SH-SY5Y (cell line): ENCODE measurements around the gene ARHGEF40.

ENCODE experiments used
- GATA2 ChIP-seq: IDR thresholded peaks from 2 replicates; pipeline ENCODE4 v1.6.1; 2011; ENCODE audit warnings: mild to moderate bottlenecking, low read depth, low read length
- GATA3 ChIP-seq: IDR thresholded peaks from 2 replicates; pipeline ENCODE4 v1.6.1; 2011; ENCODE audit warnings: low read depth, mild to moderate bottlenecking, low read length, moderate library complexity

- no peak for TF ChIP-seq GATA2
- TF ChIP-seq GATA3 = no peak
Measured at GRCh38 chr14:21133901-21134300, 63.8 kb downstream of the ARHGEF40 start.
